ENCODE data around the gene S100A6.

DNA sequence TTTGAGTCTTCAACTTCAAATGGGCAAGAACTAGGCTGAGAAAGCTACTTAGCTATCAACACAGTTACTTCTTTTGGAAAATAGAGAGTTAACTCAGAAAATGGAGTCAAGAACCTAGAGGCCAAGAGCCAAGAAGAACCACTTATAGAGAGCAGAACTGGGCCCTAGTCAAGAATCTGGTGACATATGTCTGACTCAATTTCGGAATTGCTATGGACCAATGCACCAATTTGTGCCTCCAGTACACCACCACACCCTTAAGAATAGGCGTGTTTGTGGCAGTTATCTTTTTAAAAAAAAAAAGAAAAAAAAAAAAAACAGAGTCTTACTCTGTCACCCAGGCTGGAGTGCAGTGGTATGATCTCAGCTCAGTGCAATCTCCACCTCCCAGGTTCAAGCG, 22.1 kb upstream of the S100A6 start:
- TF ChIP-seq, protein P1, sequence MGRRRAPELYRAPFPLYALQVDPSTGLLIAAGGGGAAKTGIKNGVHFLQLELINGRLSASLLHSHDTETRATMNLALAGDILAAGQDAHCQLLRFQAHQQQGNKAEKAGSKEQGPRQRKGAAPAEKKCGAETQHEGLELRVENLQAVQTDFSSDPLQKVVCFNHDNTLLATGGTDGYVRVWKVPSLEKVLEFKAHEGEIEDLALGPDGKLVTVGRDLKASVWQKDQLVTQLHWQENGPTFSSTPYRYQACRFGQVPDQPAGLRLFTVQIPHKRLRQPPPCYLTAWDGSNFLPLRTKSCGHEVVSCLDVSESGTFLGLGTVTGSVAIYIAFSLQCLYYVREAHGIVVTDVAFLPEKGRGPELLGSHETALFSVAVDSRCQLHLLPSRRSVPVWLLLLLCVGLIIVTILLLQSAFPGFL (CRISPR knock-in tag; IDR thresholded peaks at IDR 0.05; ENCODE audit: borderline replicate concordance): no peak
- TF ChIP-seq, protein P2, sequence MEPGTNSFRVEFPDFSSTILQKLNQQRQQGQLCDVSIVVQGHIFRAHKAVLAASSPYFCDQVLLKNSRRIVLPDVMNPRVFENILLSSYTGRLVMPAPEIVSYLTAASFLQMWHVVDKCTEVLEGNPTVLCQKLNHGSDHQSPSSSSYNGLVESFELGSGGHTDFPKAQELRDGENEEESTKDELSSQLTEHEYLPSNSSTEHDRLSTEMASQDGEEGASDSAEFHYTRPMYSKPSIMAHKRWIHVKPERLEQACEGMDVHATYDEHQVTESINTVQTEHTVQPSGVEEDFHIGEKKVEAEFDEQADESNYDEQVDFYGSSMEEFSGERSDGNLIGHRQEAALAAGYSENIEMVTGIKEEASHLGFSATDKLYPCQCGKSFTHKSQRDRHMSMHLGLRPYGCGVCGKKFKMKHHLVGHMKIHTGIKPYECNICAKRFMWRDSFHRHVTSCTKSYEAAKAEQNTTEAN (CRISPR knock-in tag; IDR thresholded peaks at IDR 0.05): no peak
- TF ChIP-seq, protein P3, sequence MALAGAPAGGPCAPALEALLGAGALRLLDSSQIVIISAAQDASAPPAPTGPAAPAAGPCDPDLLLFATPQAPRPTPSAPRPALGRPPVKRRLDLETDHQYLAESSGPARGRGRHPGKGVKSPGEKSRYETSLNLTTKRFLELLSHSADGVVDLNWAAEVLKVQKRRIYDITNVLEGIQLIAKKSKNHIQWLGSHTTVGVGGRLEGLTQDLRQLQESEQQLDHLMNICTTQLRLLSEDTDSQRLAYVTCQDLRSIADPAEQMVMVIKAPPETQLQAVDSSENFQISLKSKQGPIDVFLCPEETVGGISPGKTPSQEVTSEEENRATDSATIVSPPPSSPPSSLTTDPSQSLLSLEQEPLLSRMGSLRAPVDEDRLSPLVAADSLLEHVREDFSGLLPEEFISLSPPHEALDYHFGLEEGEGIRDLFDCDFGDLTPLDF (CRISPR knock-in tag; IDR thresholded peaks at IDR 0.05): no peak
- TF ChIP-seq, protein P4, sequence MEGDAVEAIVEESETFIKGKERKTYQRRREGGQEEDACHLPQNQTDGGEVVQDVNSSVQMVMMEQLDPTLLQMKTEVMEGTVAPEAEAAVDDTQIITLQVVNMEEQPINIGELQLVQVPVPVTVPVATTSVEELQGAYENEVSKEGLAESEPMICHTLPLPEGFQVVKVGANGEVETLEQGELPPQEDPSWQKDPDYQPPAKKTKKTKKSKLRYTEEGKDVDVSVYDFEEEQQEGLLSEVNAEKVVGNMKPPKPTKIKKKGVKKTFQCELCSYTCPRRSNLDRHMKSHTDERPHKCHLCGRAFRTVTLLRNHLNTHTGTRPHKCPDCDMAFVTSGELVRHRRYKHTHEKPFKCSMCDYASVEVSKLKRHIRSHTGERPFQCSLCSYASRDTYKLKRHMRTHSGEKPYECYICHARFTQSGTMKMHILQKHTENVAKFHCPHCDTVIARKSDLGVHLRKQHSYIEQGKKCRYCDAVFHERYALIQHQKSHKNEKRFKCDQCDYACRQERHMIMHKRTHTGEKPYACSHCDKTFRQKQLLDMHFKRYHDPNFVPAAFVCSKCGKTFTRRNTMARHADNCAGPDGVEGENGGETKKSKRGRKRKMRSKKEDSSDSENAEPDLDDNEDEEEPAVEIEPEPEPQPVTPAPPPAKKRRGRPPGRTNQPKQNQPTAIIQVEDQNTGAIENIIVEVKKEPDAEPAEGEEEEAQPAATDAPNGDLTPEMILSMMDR (IDR thresholded peaks at IDR 0.05): no peak
- TF ChIP-seq, protein P5, sequence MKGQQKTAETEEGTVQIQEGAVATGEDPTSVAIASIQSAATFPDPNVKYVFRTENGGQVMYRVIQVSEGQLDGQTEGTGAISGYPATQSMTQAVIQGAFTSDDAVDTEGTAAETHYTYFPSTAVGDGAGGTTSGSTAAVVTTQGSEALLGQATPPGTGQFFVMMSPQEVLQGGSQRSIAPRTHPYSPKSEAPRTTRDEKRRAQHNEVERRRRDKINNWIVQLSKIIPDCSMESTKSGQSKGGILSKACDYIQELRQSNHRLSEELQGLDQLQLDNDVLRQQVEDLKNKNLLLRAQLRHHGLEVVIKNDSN (CRISPR knock-in tag; IDR thresholded peaks at IDR 0.05): no peak
- TF ChIP-seq ZNF232 (CRISPR knock-in tag; IDR thresholded peaks at IDR 0.05) (no peak), MYBL2 (CRISPR knock-in tag; IDR thresholded peaks at IDR 0.05) (no peak), OVOL2 (CRISPR knock-in tag; IDR thresholded peaks at IDR 0.05; ENCODE audit: borderline replicate concordance) (no peak), FOXJ3 (CRISPR knock-in tag; IDR thresholded peaks at IDR 0.05; ENCODE audit: borderline replicate concordance) (no peak), RORB (CRISPR knock-in tag; IDR thresholded peaks at IDR 0.05) (no peak), ZNF317 (CRISPR knock-in tag; IDR thresholded peaks at IDR 0.05; ENCODE audit: borderline replicate concordance, low read depth) (no peak)
- TF ChIP-seq, protein P6, sequence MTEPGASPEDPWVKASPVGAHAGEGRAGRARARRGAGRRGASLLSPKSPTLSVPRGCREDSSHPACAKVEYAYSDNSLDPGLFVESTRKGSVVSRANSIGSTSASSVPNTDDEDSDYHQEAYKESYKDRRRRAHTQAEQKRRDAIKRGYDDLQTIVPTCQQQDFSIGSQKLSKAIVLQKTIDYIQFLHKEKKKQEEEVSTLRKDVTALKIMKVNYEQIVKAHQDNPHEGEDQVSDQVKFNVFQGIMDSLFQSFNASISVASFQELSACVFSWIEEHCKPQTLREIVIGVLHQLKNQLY (CRISPR knock-in tag; IDR thresholded peaks at IDR 0.05): no peak
